PC-3 (cell line): ENCODE results near the gene NDUFB10.

ENCODE experiments used
- CTCF ChIP-seq: fragments of 300-600 bp; sonication (generic); conservative IDR thresholded peaks from 2 replicates; pipeline ENCODE4 v1.5.1; 2017; ENCODE audit warnings: antibody characterized with exemption, low read depth, mild to moderate bottlenecking, low read length
- EZH2phosphoT487 ChIP-seq: fragments of 300-600 bp; sonication (generic); IDR thresholded peaks from 2 replicates; pipeline ENCODE4 v1.6.1; 2018; ENCODE audit warnings: mild to moderate bottlenecking, antibody characterized with exemption, low read length, borderline replicate concordance

- TF ChIP-seq CTCF (no peak), EZH2phosphoT487 (no peak)
These were observed 42.4 kb downstream of the NDUFB10 start for GRCh38 chr16:2001456-2002355.
